ENCODE data around the gene BCL2L1. TPM values are rescaled to one million over a fixed set of nuclear protein-coding genes. Genes with fewer than 3 reads are reported as not detected.

The BCL2L1 gene
- total RNA-seq, 1 donor from 2014 or later: 191 TPM

DNA sequence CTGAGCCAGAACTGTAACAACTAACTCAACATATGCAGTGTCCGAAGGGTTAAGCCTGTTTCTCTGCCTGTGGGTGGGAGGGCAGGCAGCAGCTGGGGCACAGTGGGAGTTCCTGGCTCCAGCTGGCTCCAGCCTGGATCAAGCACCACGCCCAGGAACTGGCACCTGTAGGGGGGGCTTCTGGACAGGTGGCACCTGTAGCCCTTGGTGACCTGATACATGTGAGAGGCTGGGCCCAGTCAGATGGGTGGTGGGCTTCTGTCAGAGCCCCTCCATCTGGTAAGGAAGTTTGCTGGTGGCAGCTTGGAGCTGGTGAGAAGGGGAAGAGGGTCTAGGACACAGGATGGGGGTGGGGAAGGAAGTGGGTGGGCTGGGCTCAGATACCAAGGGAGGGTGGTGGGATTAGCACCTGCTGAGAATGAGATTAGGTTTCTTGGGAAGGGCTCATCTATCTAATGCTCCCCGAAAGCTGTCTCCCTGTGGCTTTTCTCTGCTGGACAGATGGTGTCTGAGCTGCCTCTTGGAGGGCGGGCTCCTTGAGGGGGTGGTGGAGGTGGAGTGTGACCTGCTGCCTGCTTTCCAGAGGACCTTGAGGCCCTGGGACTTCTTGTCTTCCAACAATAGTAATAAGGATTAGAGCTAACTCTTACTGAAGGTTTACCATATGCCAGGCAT is 28.5 kb downstream of the BCL2L1 start:
- no peak for DNase-seq (ENCODE audit: low spot score)

DNA sequence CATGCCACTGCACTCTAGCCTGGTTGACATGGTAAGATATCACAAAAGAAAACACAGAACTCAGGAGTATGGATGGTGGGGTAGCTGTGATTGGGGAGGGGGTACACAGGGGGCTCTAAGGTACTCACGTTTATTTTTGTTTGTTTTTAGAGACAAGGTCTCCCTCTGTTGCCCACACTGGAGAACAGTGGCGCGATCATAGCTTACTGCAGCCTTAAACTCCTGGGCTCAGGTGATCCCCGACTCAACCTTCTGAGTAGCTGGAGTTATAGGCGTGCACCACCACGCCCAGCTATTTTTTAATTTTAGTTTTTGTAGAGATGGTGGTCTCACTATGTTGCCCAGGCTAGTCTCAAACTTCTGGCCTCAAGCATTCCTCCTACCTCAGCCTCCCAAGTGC is 29.3 kb downstream of the BCL2L1 start:
- no peak for DNase-seq (ENCODE audit: low spot score)

GRCh38 chr20:31691646-31692275 is 30.9 kb downstream of the BCL2L1 start:
- DNase-seq (ENCODE audit: low spot score): no peak

- DNase-seq (ENCODE audit: low spot score): no peak
Observed at GRCh38 chr20:31690124-31690666, 32.5 kb downstream of the BCL2L1 start.

DNA sequence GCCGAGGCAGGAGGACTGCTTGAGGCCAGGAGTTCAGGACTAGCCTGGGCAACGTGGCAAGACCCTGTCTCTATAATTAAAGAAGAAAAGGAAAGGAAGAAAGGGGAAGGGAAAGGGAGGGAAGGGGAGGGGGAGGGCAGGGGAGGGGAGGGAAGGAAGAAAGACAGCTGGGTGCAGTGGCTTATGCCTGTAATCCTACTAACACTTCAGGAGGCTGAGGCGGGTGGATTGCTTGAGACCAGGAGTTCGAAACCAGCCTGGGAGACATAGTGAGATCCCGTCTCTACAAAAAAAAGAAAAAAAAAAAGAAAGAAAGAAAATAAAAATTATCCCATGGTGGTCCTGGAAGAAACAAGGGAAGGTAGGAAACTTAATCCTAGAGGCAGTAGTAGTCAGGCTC is 33.5 kb downstream of the BCL2L1 start:
- DNase-seq (ENCODE audit: low spot score): no peak

DNA sequence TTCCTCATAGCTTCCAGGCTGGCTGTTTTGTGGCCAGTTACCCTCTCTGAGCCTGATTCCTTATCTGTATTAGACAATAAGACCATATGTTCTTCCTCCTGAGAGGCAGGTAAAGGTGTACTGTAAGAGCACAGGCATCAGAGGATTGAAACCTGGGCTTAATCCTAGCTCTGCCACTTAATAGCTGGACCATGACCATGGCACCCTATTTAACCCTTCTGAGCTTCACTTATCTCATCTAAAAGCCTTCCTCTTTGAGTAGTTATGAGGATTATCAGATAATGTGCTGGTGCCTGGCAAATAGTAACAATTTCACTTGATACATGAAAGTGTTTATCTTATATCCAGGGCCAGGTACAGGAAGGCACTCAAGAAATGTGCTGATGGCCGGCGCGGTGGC is 34.9 kb downstream of the BCL2L1 start:
- no peak for DNase-seq (ENCODE audit: low spot score)

- no peak for DNase-seq (ENCODE audit: low spot score)
Observed at GRCh38 chr20:31685853-31686643, 36.6 kb downstream of the BCL2L1 start.

GRCh38 chr20:31684153-31685015 is 38.3 kb downstream of the BCL2L1 start:
- no peak for DNase-seq (ENCODE audit: low spot score)

- no peak for DNase-seq (ENCODE audit: low spot score)
Observed at GRCh38 chr20:31682927-31683326, 39.7 kb downstream of the BCL2L1 start.

GRCh38 chr20:31682352-31682751 is 40.3 kb downstream of the BCL2L1 start:
- no peak for DNase-seq (ENCODE audit: low spot score)

DNA sequence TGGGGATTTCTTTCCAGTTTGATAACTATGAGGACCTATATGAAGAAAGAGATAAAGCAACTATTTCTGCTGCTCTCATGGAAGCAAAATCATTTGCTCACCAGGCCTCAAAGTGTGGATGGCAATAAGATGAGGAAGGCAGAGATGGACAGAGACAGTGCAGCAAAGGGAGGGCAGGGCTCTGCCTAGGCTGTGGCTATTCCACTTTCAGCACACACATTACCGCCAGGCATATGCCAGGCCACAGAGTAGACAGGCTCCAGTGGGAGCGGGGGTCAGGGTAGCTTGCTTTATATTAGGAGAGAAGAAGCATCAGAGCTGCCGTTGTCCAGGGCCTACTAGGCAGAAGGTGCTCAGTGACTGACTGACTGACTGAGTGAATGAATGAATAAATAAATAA is 40.9 kb downstream of the BCL2L1 start:
- no peak for DNase-seq (ENCODE audit: low spot score)

GRCh38 chr20:31681128-31681727 is 41.4 kb downstream of the BCL2L1 start:
- no peak for DNase-seq (ENCODE audit: low spot score)

GRCh38 chr20:31680286-31681127 is 42.2 kb downstream of the BCL2L1 start:
- no peak for DNase-seq (ENCODE audit: low spot score)

DNA sequence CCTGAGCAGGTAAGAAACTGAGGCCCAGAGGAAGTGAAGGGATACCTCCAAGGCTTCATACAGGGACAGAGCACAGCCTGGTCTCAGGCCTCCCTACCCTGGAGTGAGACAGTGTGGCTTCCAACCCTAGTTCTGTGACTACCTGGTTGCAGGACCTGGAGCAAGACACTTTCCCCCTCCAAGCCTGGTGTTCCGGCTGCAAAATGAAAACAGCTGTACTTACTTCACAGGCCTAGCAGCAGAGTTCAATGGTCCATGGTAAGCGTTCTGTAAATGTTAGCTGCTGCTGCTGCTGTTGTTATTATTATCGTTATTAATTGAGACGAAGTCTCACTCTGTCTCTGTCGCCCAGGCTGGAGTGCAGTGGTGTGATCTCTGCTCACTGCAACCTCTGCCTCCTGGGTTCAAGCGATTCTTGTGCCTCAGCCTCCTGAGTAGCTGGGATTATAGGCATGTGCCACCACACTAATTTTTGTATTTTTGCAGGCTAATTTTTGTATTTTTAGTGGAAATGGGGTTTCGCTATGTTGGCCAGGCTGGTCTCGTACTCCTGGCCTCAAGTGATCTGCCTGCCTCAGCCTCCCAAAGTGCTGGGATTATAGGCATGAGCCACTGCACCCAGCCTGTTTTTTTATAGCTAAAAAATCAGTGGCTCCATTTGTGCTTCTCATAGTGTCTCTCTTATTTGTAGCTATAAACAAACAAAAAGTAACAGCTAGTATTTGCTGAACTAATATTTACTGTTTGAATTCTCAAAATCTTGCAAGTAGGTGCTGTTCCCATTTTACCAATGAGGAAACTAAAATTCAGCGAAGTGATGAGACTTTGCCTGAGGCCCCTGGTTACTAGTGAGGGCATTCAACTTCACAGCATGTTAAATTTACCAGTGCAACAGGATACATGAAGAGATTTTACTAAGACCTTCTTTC is 43.0 kb downstream of the BCL2L1 start:
- DNase-seq (ENCODE audit: low spot score): no peak

GRCh38 chr20:31678389-31679356 is 44.0 kb downstream of the BCL2L1 start:
- DNase-seq (ENCODE audit: low spot score): no peak

DNA sequence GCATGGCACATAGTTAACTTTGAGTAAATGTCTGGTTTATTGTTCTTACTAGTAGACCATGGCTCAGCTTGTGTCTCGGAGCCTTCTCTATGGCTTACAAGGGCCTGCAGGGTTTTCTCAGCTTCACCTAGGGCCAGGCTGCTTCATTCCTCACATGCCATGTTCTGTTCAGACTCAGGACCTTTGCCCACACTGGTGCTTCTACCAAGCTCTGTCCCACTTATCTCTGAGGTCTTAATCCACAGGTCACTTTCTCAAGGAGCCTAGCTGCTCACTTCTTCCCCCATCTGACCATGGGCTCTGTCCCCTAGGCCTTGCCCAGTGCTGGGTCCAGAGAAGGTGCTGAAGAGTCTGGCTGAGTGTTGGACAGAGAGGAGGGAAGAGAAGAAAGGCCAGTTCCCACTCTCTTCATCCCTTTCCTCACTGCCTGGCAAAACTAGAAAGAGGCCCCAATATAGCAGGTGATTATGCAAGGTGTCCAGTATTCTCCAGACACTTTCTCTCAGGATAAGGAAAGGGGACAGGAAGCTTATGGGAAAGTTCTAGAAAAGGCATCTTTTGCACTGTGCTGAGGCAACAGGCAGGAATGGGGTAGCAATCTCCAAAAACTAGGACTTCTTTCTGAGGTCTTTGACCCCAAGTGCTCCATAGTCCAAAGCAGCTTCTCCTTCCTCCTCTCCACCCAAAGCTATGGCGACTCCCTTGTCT is 45.0 kb downstream of the BCL2L1 start:
- no peak for DNase-seq (ENCODE audit: low spot score)

DNA sequence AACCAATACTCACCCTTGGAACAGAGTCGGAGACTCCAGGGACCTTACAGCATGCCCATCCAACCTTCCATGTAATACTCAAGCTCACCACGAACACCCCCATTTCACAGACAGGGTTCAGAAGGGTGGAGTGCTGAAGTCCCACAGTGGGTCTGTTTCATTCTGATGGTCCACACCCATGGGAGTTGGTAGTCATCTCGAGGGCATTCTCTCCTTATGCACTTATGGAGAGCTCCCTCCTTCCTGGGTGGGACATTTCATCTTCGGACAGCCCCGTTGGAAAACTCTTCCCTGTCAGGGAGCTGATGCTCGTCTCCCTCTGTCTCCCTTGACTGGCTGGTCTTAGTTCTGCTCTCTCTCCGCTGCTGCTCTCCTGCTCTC is 46.1 kb downstream of the BCL2L1 start:
- DNase-seq (ENCODE audit: low spot score): no peak

Measured in mucosa of gallbladder (tissue), 1 donor.